ENCODE measurements around the gene FNDC1.

FNDC1 gene

DNA sequence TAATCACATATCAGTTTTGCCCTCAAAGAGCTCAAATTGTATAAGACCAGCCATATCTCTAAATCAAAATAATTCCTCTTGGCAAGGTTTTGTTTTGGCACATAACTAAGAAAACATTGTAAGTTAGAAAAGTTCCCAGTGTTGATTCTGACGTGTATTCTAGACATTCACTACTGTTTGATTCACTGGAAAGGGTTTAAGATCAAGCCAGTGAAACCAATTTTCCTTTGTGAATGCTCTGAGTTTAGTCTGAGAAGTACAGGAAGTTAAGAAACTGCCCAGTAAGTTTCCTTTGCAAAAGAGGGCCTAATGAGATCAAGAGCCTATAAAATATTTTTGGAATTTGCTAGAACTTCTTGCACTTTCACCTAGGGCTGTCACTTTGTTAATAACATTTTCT, 143.0 kb downstream of the FNDC1 start:
- WGBS, result 55% methylated on average over 1 of the region's 1 CpG
- no peak overlapping the region for H3K4me2 ChIP-seq (ENCODE audit: low read length, poor library complexity, severe bottlenecking)
- no peaks in the 10 kb centered on the region for H3K27me3 ChIP-seq (ENCODE audit: control insufficient read depth in 1 of 2, insufficient read depth in 1 of 2, low read length in 2 of 2)
- no peak overlapping the region for H3K9ac ChIP-seq (ENCODE audit: low read length)
- H3K14ac ChIP-seq (ENCODE audit: low read length in 2 of 2), result no peak overlapping the region
- no peaks in the 10 kb centered on the region for H3K36me3 ChIP-seq (ENCODE audit: control insufficient read depth in 1 of 2, insufficient read depth in 2 of 2, low read depth in 1 of 2, low read length in 2 of 2)
- DNase-seq, result no peak
- H2BK120ac ChIP-seq (ENCODE audit: low read depth, low read length), result no peak overlapping the region
- no peak overlapping the region for H4K8ac ChIP-seq (ENCODE audit: low read length)
- no peak overlapping the region for H3K27ac ChIP-seq (ENCODE audit: low read length, poor library complexity, severe bottlenecking)
- H3K18ac ChIP-seq (ENCODE audit: low read depth in 1 of 2, low read length in 2 of 2), result no peak overlapping the region
- no peak overlapping the region for H2AFZ ChIP-seq (ENCODE audit: low read depth, low read length)
- no peak overlapping the region for H2BK15ac ChIP-seq (ENCODE audit: low read depth, poor library complexity, severe bottlenecking)
- H2BK12ac ChIP-seq (ENCODE audit: low read length in 2 of 2), result no peak overlapping the region
- H2AK5ac ChIP-seq (ENCODE audit: low read length, severe bottlenecking), result no peak overlapping the region
- no peak overlapping the region for H2BK5ac ChIP-seq (ENCODE audit: low read depth, low read length, poor library complexity, severe bottlenecking)
- no peak overlapping the region for H3K4ac ChIP-seq (ENCODE audit: low read depth in 1 of 2, low read length in 2 of 2)
- H3K79me1 ChIP-seq (replicated peaks; ENCODE audit: low read length, poor library complexity, severe bottlenecking), result no peaks in the 10 kb centered on the region
- H4K91ac ChIP-seq (ENCODE audit: low read length), result no peak overlapping the region
- H3K4me1 ChIP-seq (ENCODE audit: control insufficient read depth, insufficient read depth, low read depth, low read length), result no peaks in the 10 kb centered on the region
- H3K23ac ChIP-seq (ENCODE audit: low read length in 2 of 2), result no peak overlapping the region
- H3K9me3 ChIP-seq (ENCODE audit: control insufficient read depth, low read length), result no peaks in the 10 kb centered on the region
- no peak overlapping the region for H3K4me3 ChIP-seq (ENCODE audit: insufficient read depth in 1 of 2, low read depth in 1 of 2, low read length in 2 of 2)

DNA sequence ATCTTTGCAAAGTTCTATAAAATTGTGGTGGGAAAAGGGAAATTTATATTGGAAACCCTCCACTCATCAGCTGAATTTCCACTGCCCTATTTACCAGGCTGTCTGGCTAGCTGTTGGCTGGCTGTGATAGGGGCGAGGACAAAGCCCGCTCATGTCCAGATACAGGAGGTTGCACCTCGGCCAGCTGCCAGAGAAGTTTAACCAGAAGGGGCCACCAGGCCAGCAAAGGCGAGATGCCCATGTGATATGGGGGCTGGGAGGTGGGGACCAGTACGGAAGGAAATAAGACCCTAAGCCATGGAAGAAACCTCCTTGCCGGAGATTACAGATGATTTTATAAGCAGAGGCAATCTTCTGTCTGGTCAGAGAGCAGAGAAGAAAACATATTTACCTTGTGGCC, 143.8 kb downstream of the FNDC1 start:
- no peak for DNase-seq
- WGBS, result 58% methylated on average over 6 of the region's 6 CpGs
- Histone ChIP-seq H3K27ac (ENCODE audit: low read length, poor library complexity, severe bottlenecking) (no peak overlapping the region), H3K36me3 (ENCODE audit: control insufficient read depth in 1 of 2, insufficient read depth in 2 of 2, low read depth in 1 of 2, low read length in 2 of 2) (no peaks in the 10 kb centered on the region), H3K18ac (ENCODE audit: low read depth in 1 of 2, low read length in 2 of 2) (no peak overlapping the region), H3K9me3 (ENCODE audit: control insufficient read depth, low read length) (no peaks in the 10 kb centered on the region), H3K79me1 (replicated peaks; ENCODE audit: low read length, poor library complexity, severe bottlenecking) (no peaks in the 10 kb centered on the region), H4K91ac (ENCODE audit: low read length) (no peak overlapping the region), H3K27me3 (ENCODE audit: control insufficient read depth in 1 of 2, insufficient read depth in 1 of 2, low read length in 2 of 2) (no peaks in the 10 kb centered on the region), H2BK15ac (ENCODE audit: low read depth, poor library complexity, severe bottlenecking) (no peak overlapping the region), H3K23ac (ENCODE audit: low read length in 2 of 2) (no peak overlapping the region), H3K14ac (ENCODE audit: low read length in 2 of 2) (no peak overlapping the region), H3K4me3 (ENCODE audit: insufficient read depth in 1 of 2, low read depth in 1 of 2, low read length in 2 of 2) (no peak overlapping the region), H2BK12ac (ENCODE audit: low read length in 2 of 2) (no peak overlapping the region), H3K4me1 (ENCODE audit: control insufficient read depth, insufficient read depth, low read depth, low read length) (no peaks in the 10 kb centered on the region), H3K4me2 (ENCODE audit: low read length, poor library complexity, severe bottlenecking) (no peak overlapping the region), H2BK5ac (ENCODE audit: low read depth, low read length, poor library complexity, severe bottlenecking) (no peak overlapping the region), H3K4ac (ENCODE audit: low read depth in 1 of 2, low read length in 2 of 2) (no peak overlapping the region), H3K9ac (ENCODE audit: low read length) (no peak overlapping the region), H2AFZ (ENCODE audit: low read depth, low read length) (no peak overlapping the region), H2BK120ac (ENCODE audit: low read depth, low read length) (no peak overlapping the region), H4K8ac (ENCODE audit: low read length) (no peak overlapping the region), H2AK5ac (ENCODE audit: low read length, severe bottlenecking) (no peak overlapping the region)

DNA sequence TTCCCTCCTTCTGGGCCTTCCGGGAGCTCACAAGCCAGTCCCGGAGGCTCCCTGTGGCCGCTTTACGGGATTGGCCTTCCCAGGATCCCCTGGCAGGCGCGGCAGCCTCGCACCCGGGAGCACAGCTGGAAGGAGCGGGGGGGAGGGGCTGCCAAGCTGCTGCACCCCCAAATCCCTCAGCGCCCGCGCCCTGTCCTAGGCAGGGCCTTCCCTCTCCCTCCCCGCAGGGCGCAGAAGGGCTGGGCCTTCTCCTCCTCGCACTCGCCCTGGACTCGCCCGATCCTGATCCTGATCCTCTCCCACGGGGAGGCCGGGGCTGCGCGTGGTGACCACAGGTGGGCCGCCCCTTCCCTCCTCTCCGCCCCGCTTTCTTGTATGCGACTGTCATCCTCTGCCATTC, 146.4 kb downstream of the FNDC1 start:
- Histone ChIP-seq H3K27me3 (ENCODE audit: control insufficient read depth in 1 of 2, insufficient read depth in 1 of 2, low read length in 2 of 2) (peaks cover 0 to 7% of the 10 kb centered on the region in 2 experiments), H3K4ac (ENCODE audit: low read depth in 1 of 2, low read length in 2 of 2) (no peak overlapping the region), H2AK5ac (ENCODE audit: low read length, severe bottlenecking) (no peak overlapping the region), H4K91ac (ENCODE audit: low read length) (no peak overlapping the region), H3K4me3 (ENCODE audit: insufficient read depth in 1 of 2, low read depth in 1 of 2, low read length in 2 of 2) (no peak overlapping the region), H3K4me2 (ENCODE audit: low read length, poor library complexity, severe bottlenecking) (no peak overlapping the region), H4K8ac (ENCODE audit: low read length) (no peak overlapping the region), H2AFZ (ENCODE audit: low read depth, low read length) (no peak overlapping the region), H3K79me1 (replicated peaks; ENCODE audit: low read length, poor library complexity, severe bottlenecking) (no peaks in the 10 kb centered on the region), H2BK120ac (ENCODE audit: low read depth, low read length) (no peak overlapping the region), H3K9me3 (ENCODE audit: control insufficient read depth, low read length) (no peaks in the 10 kb centered on the region), H3K27ac (ENCODE audit: low read length, poor library complexity, severe bottlenecking) (no peak overlapping the region), H3K36me3 (ENCODE audit: control insufficient read depth in 1 of 2, insufficient read depth in 2 of 2, low read depth in 1 of 2, low read length in 2 of 2) (no peaks in the 10 kb centered on the region), H2BK15ac (ENCODE audit: low read depth, poor library complexity, severe bottlenecking) (no peak overlapping the region), H3K9ac (ENCODE audit: low read length) (no peak overlapping the region), H3K18ac (ENCODE audit: low read depth in 1 of 2, low read length in 2 of 2) (no peak overlapping the region), H3K14ac (ENCODE audit: low read length in 2 of 2) (no peak overlapping the region), H2BK5ac (ENCODE audit: low read depth, low read length, poor library complexity, severe bottlenecking) (no peak overlapping the region), H3K23ac (ENCODE audit: low read length in 2 of 2) (no peak overlapping the region), H3K4me1 (ENCODE audit: control insufficient read depth, insufficient read depth, low read depth, low read length) (no peaks in the 10 kb centered on the region), H2BK12ac (ENCODE audit: low read length in 2 of 2) (no peak overlapping the region)
- no peak for DNase-seq
- 87% methylated on average over 26 of the region's 26 CpGs for WGBS

DNA sequence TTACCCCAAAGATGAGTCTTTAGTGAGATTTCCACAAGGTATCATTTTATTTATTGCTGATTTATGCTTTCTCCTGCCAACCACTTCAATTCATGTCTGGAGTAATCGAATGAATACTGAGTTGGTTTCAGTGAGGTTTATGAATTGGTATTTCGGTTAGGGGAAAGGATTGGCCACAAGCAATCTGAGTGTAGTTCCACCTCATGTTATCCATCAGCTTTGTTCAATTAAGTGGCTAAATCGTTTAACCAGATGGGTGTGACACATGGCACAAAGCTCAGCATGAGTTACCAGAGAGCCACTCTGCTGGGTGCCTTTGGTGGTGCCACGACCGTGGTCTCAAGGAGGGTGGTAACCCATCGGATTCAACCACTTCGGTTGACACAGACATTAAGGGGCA, 148.2 kb downstream of the FNDC1 start:
- Histone ChIP-seq H3K14ac (ENCODE audit: low read length in 2 of 2) (no peak overlapping the region), H3K36me3 (ENCODE audit: control insufficient read depth in 1 of 2, insufficient read depth in 2 of 2, low read depth in 1 of 2, low read length in 2 of 2) (no peaks in the 10 kb centered on the region), H4K8ac (ENCODE audit: low read length) (no peak overlapping the region), H4K91ac (ENCODE audit: low read length) (no peak overlapping the region), H3K4me3 (ENCODE audit: insufficient read depth in 1 of 2, low read depth in 1 of 2, low read length in 2 of 2) (no peak overlapping the region), H2AK5ac (ENCODE audit: low read length, severe bottlenecking) (no peak overlapping the region), H3K4me1 (ENCODE audit: control insufficient read depth, insufficient read depth, low read depth, low read length) (no peaks in the 10 kb centered on the region), H3K9ac (ENCODE audit: low read length) (no peak overlapping the region), H3K27ac (ENCODE audit: low read length, poor library complexity, severe bottlenecking) (no peak overlapping the region), H2AFZ (ENCODE audit: low read depth, low read length) (no peak overlapping the region), H2BK120ac (ENCODE audit: low read depth, low read length) (no peak overlapping the region), H2BK5ac (ENCODE audit: low read depth, low read length, poor library complexity, severe bottlenecking) (no peak overlapping the region), H3K27me3 (ENCODE audit: control insufficient read depth in 1 of 2, insufficient read depth in 1 of 2, low read length in 2 of 2) (peaks cover 0 to 11% of the 10 kb centered on the region in 2 experiments), H3K79me1 (replicated peaks; ENCODE audit: low read length, poor library complexity, severe bottlenecking) (no peaks in the 10 kb centered on the region), H2BK15ac (ENCODE audit: low read depth, poor library complexity, severe bottlenecking) (no peak overlapping the region), H3K4ac (ENCODE audit: low read depth in 1 of 2, low read length in 2 of 2) (no peak overlapping the region), H2BK12ac (ENCODE audit: low read length in 2 of 2) (no peak overlapping the region), H3K4me2 (ENCODE audit: low read length, poor library complexity, severe bottlenecking) (no peak overlapping the region), H3K9me3 (ENCODE audit: control insufficient read depth, low read length) (no peaks in the 10 kb centered on the region), H3K18ac (ENCODE audit: low read depth in 1 of 2, low read length in 2 of 2) (no peak overlapping the region), H3K23ac (ENCODE audit: low read length in 2 of 2) (no peak overlapping the region)
- 59% methylated on average over 7 of the region's 7 CpGs for WGBS
- DNase-seq, result no peak

Measured in mesenchymal stem cell (in vitro differentiated cells and primary cell).